ENCODE results near the gene SPON1. TPM values are rescaled to one million over a fixed set of nuclear protein-coding genes. Genes with fewer than 3 reads are reported as not detected.

The SPON1 gene
- total RNA-seq, 3 donors from 2014 or later (not counting 1 experiment from before 2014, with no cell fraction given), result 0.09 to 0.18 TPM; not detected in 1

GRCh38 chr11:14306481-14306880 is 344.0 kb downstream of the SPON1 start:
- no peaks in the 10 kb centered on the region for H3K27me3 Mint-ChIP-seq (ENCODE audit: low read depth in 2 of 2)
- intact Hi-C loops (cut with micrococcal nuclease), result no loop called here
- H3K4me3 ChIP-seq (ENCODE audit: low read length), result no peak overlapping the region
- H3K36me3 Mint-ChIP-seq, result no peaks in the 10 kb centered on the region
- TF ChIP-seq CTCF (IDR thresholded peaks at IDR 0.05), result no peak
- H3K36me3 ChIP-seq (ENCODE audit: control insufficient read depth, insufficient read depth, low read length), result no peaks in the 10 kb centered on the region
- H3K9me3 Mint-ChIP-seq, result no peaks in the 10 kb centered on the region
- WGBS (ENCODE audit: insufficient coverage), result 96% methylated on average over 1 of the region's 1 CpG
- H3K27me3 ChIP-seq (ENCODE audit: control insufficient read depth, insufficient read depth, low read length), result no peaks in the 10 kb centered on the region
- peak overlapping the region in 1 of 2 donors; percentile 71 for H3K27ac Mint-ChIP-seq
- H3K9me3 ChIP-seq (ENCODE audit: control insufficient read depth, insufficient read depth, low read length), result no peaks in the 10 kb centered on the region
- DNase-seq, result no peak
- no peak overlapping the region for H3K27ac ChIP-seq (ENCODE audit: low read length)
- H3K4me3 Mint-ChIP-seq, result no peak overlapping the region
- H3K4me1 ChIP-seq (ENCODE audit: control insufficient read depth, insufficient read depth, low read length), result peaks cover 32% of the 10 kb centered on the region
- peaks cover 10 to 43% of the 10 kb centered on the region in 2 donors for H3K4me1 Mint-ChIP-seq
- no peak for ATAC-seq

- WGBS (ENCODE audit: insufficient coverage), result no CpG with 5 or more reads among the region's 5 CpGs
- no peaks in the 10 kb centered on the region for H3K27me3 ChIP-seq (ENCODE audit: control insufficient read depth, insufficient read depth, low read length)
- peaks cover 21 to 49% of the 10 kb centered on the region in 2 donors for H3K4me1 Mint-ChIP-seq
- ATAC-seq (peak; percentile 79 to 92 (median 88)), DNase-seq (peak in 1 of 2 donors; percentile 64)
- no peak overlapping the region for H3K27ac Mint-ChIP-seq
- peak overlapping the region; percentile 41 for H3K27ac ChIP-seq (ENCODE audit: low read length)
- no peaks in the 10 kb centered on the region for H3K9me3 ChIP-seq (ENCODE audit: control insufficient read depth, insufficient read depth, low read length)
- TF ChIP-seq CTCF (IDR thresholded peaks at IDR 0.05), result peak; percentile 64
- no peaks in the 10 kb centered on the region for H3K36me3 ChIP-seq (ENCODE audit: control insufficient read depth, insufficient read depth, low read length)
- no peaks in the 10 kb centered on the region for H3K36me3 Mint-ChIP-seq
- H3K4me1 ChIP-seq (ENCODE audit: control insufficient read depth, insufficient read depth, low read length), result peaks cover 31% of the 10 kb centered on the region
- H3K27me3 Mint-ChIP-seq (ENCODE audit: low read depth in 2 of 2), result no peaks in the 10 kb centered on the region
- intact Hi-C loops (cut with micrococcal nuclease), result loop anchor here (2.0 kb wide), 1 partner anchor 16 kb away; no protein-coding TSS in a partner anchor
- H3K9me3 Mint-ChIP-seq, result no peaks in the 10 kb centered on the region
- no peak overlapping the region for H3K4me3 ChIP-seq (ENCODE audit: low read length)
- no peak overlapping the region for H3K4me3 Mint-ChIP-seq
Observed at GRCh38 chr11:14308114-14308896, 345.8 kb downstream of the SPON1 start.

- Mint-ChIP-seq H3K4me1 (peaks cover 27 to 49% of the 10 kb centered on the region in 2 donors), H3K4me3 (no peak overlapping the region), H3K36me3 (no peaks in the 10 kb centered on the region), H3K27me3 (ENCODE audit: low read depth in 2 of 2) (no peaks in the 10 kb centered on the region), H3K27ac (no peak overlapping the region), H3K9me3 (no peaks in the 10 kb centered on the region)
- DNase-seq (no peak), ATAC-seq (peak; percentile 25 to 43 (median 28))
- intact Hi-C loops (cut with micrococcal nuclease), result loop anchor here (2.0 kb wide), 1 partner anchor 16 kb away; no protein-coding TSS in a partner anchor
- Histone ChIP-seq H3K36me3 (ENCODE audit: control insufficient read depth, insufficient read depth, low read length) (no peaks in the 10 kb centered on the region), H3K4me3 (ENCODE audit: low read length) (no peak overlapping the region), H3K27me3 (ENCODE audit: control insufficient read depth, insufficient read depth, low read length) (no peaks in the 10 kb centered on the region), H3K27ac (ENCODE audit: low read length) (peak overlapping the region; percentile 1), H3K9me3 (ENCODE audit: control insufficient read depth, insufficient read depth, low read length) (no peaks in the 10 kb centered on the region), H3K4me1 (ENCODE audit: control insufficient read depth, insufficient read depth, low read length) (peaks cover 28% of the 10 kb centered on the region)
- TF ChIP-seq CTCF (IDR thresholded peaks at IDR 0.05), result peak; percentile 14
- 8% methylated on average over 1 of the region's 1 CpG for WGBS (ENCODE audit: insufficient coverage)
Observed at GRCh38 chr11:14308897-14309387, 346.4 kb downstream of the SPON1 start.

Data from natural killer cell (primary cell).